ENCODE data around the gene SLC19A2. TPM values are rescaled to one million over a fixed set of nuclear protein-coding genes. Genes with fewer than 3 reads are reported as not detected.

The SLC19A2 gene
- total and polyA plus RNA-seq, 2 donors (not counting 3 experiments of a cell fraction or from before 2014, with no cell fraction given): 5.2 to 5.4 TPM

GRCh38 chr1:169527001-169527400 is 41.3 kb upstream of the SLC19A2 start:
- BruUV-seq (replicated peaks): no TSS peak
- Histone ChIP-seq H2AFZ (ENCODE audit: low read depth, low read length) (no peak overlapping the region), H3K36me3 (ENCODE audit: control insufficient read depth in 2 of 2, extremely low read depth in 1 of 2, insufficient read depth in 2 of 2, low read length in 2 of 2) (no peaks in the 10 kb centered on the region), H3K9ac (replicated peaks; ENCODE audit: extremely low read depth, insufficient read depth, low read length) (no peak overlapping the region), H4K20me1 (replicated peaks; ENCODE audit: control insufficient read depth, extremely low read depth, insufficient read depth, low read length) (no peaks in the 10 kb centered on the region), H3K79me2 (ENCODE audit: control insufficient read depth, insufficient read depth, low read length) (no peaks in the 10 kb centered on the region), H3K4me3 (replicated peaks in 1 of 3; ENCODE audit: insufficient read depth in 1 of 3, low read depth in 1 of 3, low read length in 3 of 3) (no peak overlapping the region), H3K4me1 (ENCODE audit: control insufficient read depth, extremely low read depth, insufficient read depth, low read length) (no peaks in the 10 kb centered on the region), H3K9me3 (replicated peaks; ENCODE audit: control insufficient read depth, insufficient read depth, low read length) (no peaks in the 10 kb centered on the region), H3K27ac (ENCODE audit: insufficient read depth, low read depth, low read length) (no peak overlapping the region), H3K27me3 (ENCODE audit: control insufficient read depth in 2 of 2, insufficient read depth in 2 of 2, low read length in 2 of 2) (no peaks in the 10 kb centered on the region), H3K9me1 (replicated peaks; ENCODE audit: control insufficient read depth, extremely low read depth, insufficient read depth, low read length) (no peaks in the 10 kb centered on the region), H3K4me2 (ENCODE audit: insufficient read depth, low read length) (no peak overlapping the region)
- DNase-seq (ENCODE audit: low read depth, low spot score): no peak
- dilution Hi-C loops (cut with MboI; ENCODE audit: extremely low pct_ligation_motif_present, low sequenced_read_pairs) (no loop called here), intact Hi-C loops (cut with micrococcal nuclease) (no loop called here)
- no peak for FAIRE-seq
- TF ChIP-seq FOS (IDR thresholded peaks at IDR 0.05; ENCODE audit: borderline replicate concordance, insufficient read depth, low read length): no peak
- no peak for TF ChIP-seq POLR2AphosphoS5 (IDR thresholded peaks at IDR 0.05; ENCODE audit: insufficient read depth, low read depth, low read length)
- no peak for TF ChIP-seq JUN (IDR thresholded peaks at IDR 0.05; ENCODE audit: borderline replicate concordance, insufficient read depth, insufficient read length, low read depth)
- ChIA-PET POLR2A (no interaction called here), CTCF (no interaction called here)

GRCh38 chr1:169526120-169526832 is 40.5 kb upstream of the SLC19A2 start:
- H3K9me3 ChIP-seq (replicated peaks; ENCODE audit: control insufficient read depth, insufficient read depth, low read length): no peaks in the 10 kb centered on the region
- H4K20me1 ChIP-seq (replicated peaks; ENCODE audit: control insufficient read depth, extremely low read depth, insufficient read depth, low read length): no peaks in the 10 kb centered on the region
- H3K36me3 ChIP-seq (ENCODE audit: control insufficient read depth in 2 of 2, extremely low read depth in 1 of 2, insufficient read depth in 2 of 2, low read length in 2 of 2): no peaks in the 10 kb centered on the region
- H3K4me2 ChIP-seq (ENCODE audit: insufficient read depth, low read length): no peak overlapping the region
- intact Hi-C loops (cut with micrococcal nuclease) (no loop called here), dilution Hi-C loops (cut with MboI; ENCODE audit: extremely low pct_ligation_motif_present, low sequenced_read_pairs) (no loop called here)
- no TSS peak for BruUV-seq (replicated peaks)
- no peaks in the 10 kb centered on the region for H3K79me2 ChIP-seq (ENCODE audit: control insufficient read depth, insufficient read depth, low read length)
- H3K27me3 ChIP-seq (ENCODE audit: control insufficient read depth in 2 of 2, insufficient read depth in 2 of 2, low read length in 2 of 2): no peaks in the 10 kb centered on the region
- no peak overlapping the region for H2AFZ ChIP-seq (ENCODE audit: low read depth, low read length)
- DNase-seq (ENCODE audit: low read depth, low spot score) (no peak), FAIRE-seq (no peak)
- no peak overlapping the region for H3K27ac ChIP-seq (ENCODE audit: insufficient read depth, low read depth, low read length)
- ChIA-PET POLR2A (no interaction called here), CTCF (no interaction called here)
- H3K9me1 ChIP-seq (replicated peaks; ENCODE audit: control insufficient read depth, extremely low read depth, insufficient read depth, low read length): no peaks in the 10 kb centered on the region
- H3K4me1 ChIP-seq (ENCODE audit: control insufficient read depth, extremely low read depth, insufficient read depth, low read length): no peaks in the 10 kb centered on the region
- H3K4me3 ChIP-seq (replicated peaks in 1 of 3; ENCODE audit: insufficient read depth in 1 of 3, low read depth in 1 of 3, low read length in 3 of 3): no peak overlapping the region
- TF ChIP-seq GATA2 (IDR thresholded peaks at IDR 0.05; ENCODE audit: insufficient read depth, insufficient read length, low read depth, low read length) (no peak), EZH2 (IDR thresholded peaks at IDR 0.05; ENCODE audit: borderline replicate concordance, low read depth, low read length, severe bottlenecking) (no peak), MAX (IDR thresholded peaks at IDR 0.05; ENCODE audit: insufficient read depth, insufficient read length) (no peak), CTCF (IDR thresholded peaks at IDR 0.05; ENCODE audit: extremely low read depth in 1 of 2, insufficient read depth in 1 of 2, low read depth in 1 of 2, low read length in 2 of 2) (no peak), POLR2A (IDR thresholded peaks at IDR 0.05; ENCODE audit: low read depth, low read length) (no peak), FOS (IDR thresholded peaks at IDR 0.05; ENCODE audit: borderline replicate concordance, insufficient read depth, low read length) (no peak), POLR2AphosphoS5 (IDR thresholded peaks at IDR 0.05; ENCODE audit: insufficient read depth, low read depth, low read length) (no peak), JUN (IDR thresholded peaks at IDR 0.05; ENCODE audit: borderline replicate concordance, insufficient read depth, insufficient read length, low read depth) (no peak), MYC (IDR thresholded peaks at IDR 0.05; ENCODE audit: low read depth, low read length) (no peak)
- no peak overlapping the region for H3K9ac ChIP-seq (replicated peaks; ENCODE audit: extremely low read depth, insufficient read depth, low read length)

Measured in endothelial cell of umbilical vein (primary cell).